Fibroblast of lung (primary cell): ENCODE results near the gene KIF9.

ENCODE experiments used
- EZH2 ChIP-seq: IDR thresholded peaks from 2 replicates; pipeline ENCODE4 v1.5.1; 2012; ENCODE audit warnings: low read length, control low read depth, mild to moderate bottlenecking; ENCODE audit errors: missing control alignments
- TF ChIP-seq, protein P1 (sequence below), 2 donors: IDR thresholded peaks in 1 of 2; conservative IDR thresholded peaks in 1 of 2; 1 replicate in 1 of 2; 2 replicates in 1 of 2; pipeline ENCODE4 v1.5.1; 2011 to 2012; ENCODE audit warnings: low read length in 2 of 2, control low read depth in 1 of 2, inconsistent platforms in 1 of 2, low read depth in 1 of 2, mild to moderate bottlenecking in 1 of 2

- TF ChIP-seq, protein P1, sequence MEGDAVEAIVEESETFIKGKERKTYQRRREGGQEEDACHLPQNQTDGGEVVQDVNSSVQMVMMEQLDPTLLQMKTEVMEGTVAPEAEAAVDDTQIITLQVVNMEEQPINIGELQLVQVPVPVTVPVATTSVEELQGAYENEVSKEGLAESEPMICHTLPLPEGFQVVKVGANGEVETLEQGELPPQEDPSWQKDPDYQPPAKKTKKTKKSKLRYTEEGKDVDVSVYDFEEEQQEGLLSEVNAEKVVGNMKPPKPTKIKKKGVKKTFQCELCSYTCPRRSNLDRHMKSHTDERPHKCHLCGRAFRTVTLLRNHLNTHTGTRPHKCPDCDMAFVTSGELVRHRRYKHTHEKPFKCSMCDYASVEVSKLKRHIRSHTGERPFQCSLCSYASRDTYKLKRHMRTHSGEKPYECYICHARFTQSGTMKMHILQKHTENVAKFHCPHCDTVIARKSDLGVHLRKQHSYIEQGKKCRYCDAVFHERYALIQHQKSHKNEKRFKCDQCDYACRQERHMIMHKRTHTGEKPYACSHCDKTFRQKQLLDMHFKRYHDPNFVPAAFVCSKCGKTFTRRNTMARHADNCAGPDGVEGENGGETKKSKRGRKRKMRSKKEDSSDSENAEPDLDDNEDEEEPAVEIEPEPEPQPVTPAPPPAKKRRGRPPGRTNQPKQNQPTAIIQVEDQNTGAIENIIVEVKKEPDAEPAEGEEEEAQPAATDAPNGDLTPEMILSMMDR (conservative IDR thresholded peaks at IDR 0.05 in 1 of 2, IDR thresholded peaks at IDR 0.05 in 1 of 2; ENCODE audit: low read depth in 1 of 2, low read length in 2 of 2): no peak
- no peak for TF ChIP-seq EZH2
Measured at GRCh38 chr3:47291158-47291753, 8.7 kb upstream of the KIF9 start.
